Activated CD4-positive, CD25-positive, alpha-beta regulatory T cell (primary cell): ENCODE results near the gene MYO19.
"Not testable (repeated sequence)": the region's sequence is repeated elsewhere in the genome, so short reads cannot be mapped to it uniquely, and the experiment has no call there.

Source experiments
- DNase-seq, 4 experiments: peaks; one replicate each; lab custom pipeline; 2025; lab: John Stamatoyannopoulos, UW

Gene MYO19

DNA sequence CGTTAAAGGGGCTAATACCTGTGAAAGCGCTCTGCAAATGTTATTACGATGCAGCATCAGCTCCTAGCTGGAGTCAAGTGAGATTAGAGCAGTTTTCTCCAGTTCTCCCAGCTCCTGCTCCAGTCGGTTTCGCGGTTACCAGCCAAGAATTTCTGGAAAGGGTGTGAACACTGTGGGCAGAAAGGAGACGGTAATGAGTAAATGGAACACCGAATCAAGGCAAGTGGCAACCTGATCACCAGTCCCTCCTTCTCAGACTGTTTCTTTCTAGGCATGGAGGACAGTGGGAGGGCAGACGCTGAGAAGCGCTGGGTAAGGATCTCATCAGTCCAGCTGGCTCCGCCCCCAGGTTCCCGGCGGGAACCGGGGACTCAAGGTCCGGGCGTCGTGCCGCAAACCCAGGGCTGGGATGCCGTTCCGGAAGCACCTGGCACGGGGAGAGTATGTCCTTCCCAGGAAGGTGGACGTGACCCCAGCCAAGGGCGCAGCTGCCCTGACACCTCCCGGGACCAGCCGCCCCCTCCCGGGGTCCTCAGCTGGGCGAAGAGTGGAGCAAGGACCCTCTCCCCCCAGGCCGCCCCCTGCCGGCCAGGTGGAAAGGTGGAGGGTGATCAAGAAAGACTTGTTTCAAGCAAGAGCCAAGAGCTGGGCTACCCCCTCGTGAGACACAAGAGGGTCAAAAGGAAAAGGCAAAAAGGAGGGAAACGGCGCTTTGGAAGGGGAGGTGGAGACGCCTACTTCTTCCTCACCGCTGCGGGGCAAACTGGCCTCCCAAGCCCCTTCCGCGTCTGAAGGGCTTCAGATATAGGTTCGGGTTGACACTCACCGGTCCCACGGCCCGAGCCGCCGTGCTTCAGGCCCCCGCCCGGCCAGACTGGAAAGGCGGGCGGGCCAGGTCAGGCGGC is 481 bp downstream of the MYO19 start:
- DNase-seq, result peak; percentile 26 to 59 (median 33)

DNA sequence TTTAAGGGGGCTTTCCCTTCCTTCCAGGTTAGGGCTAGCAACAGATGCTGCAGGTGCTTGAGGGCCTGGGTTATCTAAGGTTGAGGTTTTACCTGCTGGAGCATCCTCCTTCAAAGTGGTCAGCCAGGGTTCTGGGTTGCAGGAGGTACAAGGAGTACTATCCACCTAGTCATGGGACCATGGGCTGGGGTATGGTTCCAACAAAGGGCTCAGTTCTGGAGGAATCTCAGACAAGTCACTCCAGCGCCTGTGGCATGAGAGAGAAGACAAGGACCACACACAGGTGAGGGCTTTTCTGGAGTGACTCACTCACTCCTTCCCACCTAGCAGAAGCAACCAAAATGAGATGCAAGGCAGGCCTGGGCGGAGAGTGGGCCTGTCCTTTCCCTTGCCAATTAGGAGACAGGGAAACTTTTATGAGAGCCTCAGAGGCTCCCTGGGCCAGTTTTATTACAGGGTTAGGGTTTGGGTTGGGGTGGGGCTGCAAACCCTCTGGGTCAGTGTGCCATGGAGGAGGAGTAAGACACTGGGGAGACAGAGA is 2.2 kb downstream of the MYO19 start:
- DNase-seq, result no peak

GRCh38 chr17:36529121-36529520 is 5.5 kb downstream of the MYO19 start:
- no peak for DNase-seq

DNA sequence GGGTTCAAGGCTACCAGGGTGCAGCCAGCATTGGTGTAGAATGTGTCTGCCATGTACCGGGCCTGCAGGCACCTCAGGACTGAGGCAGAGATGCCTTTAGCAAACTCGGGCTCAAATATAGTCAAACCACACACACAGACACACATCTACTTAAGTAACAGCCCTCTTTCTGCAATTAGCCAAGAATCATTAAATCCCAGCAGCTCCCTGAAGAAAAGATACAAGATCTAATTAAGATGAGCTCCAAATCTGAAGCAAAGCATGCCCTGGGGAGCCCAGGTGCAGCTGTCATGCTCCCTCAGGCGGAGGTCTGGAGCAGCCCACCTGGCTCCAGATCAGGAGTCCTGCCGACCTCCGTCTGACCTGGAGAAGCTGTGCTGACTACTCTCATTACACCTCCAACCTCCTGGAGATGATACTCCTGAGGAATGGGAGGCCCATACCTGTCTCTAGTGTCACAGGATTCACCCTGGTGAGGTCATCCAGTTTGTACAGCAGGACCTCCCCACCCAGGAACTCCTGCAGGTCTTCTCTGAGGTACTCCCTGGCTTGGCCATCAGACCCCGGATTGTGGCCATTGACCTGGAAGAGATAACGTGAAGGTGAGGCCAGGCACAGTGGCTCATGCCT is 6.9 kb downstream of the MYO19 start:
- DNase-seq, result no peak

- DNase-seq, result no peak
Observed at GRCh38 chr17:36525888-36526287, 8.8 kb downstream of the MYO19 start.

- no peak for DNase-seq
Observed at GRCh38 chr17:36525113-36525512, 9.6 kb downstream of the MYO19 start.

DNA sequence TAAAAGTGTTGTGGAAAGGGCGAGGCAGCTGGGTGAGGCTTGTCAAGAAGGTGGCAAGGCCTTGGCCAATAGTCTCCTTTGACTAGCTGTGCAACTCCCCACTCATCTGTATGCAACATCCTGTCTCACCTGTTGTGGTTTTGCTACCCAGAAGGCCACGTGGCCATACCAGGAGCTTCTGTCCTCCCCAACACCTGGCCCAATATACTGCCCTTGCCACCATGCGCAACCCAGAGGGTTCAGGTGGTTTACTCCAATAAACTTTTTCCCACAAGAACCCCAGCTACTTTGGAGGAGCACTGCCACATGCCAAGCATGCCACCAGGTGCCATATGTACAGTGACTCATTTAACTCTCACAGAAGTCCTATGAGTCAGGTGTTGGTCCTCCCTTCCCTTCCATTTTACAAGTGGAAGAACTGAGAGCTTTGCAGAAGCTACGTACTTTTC is 10.2 kb downstream of the MYO19 start:
- no peak for DNase-seq

DNA sequence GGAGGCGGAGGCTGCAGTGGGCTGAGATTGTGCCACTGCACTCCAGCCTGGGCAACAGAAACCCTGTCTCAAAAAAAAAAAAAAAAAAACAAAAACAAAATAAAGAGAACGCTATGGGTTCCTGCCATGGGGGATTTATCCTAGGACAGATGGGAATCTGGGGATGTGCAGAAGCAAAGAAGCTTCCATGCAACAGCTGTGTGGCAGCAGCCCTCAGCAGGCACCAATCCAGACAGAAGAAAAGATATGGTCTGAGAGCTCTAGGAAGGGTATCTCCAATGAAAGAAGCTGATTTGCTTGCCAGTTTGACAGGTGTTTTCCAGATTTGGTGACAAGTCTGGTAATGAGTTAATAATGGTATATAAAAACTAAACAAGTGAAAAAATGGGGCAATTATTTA is 11.6 kb downstream of the MYO19 start:
- no peak for DNase-seq

GRCh38 chr17:36515837-36516236 is 18.8 kb downstream of the MYO19 start:
- DNase-seq, result no peak

DNA sequence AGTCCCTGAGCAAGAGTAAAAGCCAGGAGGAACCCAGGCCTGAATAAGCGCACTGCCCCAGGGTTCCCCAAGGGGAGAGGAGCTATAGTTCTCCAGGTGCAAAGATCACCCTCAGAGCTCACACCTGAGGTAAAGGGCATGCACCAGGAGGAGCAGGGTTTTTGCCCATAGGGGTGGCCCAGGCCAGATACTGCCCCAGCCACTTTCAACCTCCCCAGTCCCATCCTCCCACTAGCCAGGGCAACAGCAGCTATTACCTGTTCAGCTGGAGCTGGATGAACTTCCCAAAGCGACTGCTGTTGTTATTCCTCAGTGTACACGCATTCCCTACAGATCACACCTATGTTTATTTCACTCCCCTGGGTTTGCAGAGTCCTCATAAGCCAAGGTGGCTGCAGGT is 19.8 kb downstream of the MYO19 start:
- DNase-seq, result no peak

- DNase-seq, result no peak
Observed at GRCh38 chr17:36512641-36513040, 22.0 kb downstream of the MYO19 start.

DNA sequence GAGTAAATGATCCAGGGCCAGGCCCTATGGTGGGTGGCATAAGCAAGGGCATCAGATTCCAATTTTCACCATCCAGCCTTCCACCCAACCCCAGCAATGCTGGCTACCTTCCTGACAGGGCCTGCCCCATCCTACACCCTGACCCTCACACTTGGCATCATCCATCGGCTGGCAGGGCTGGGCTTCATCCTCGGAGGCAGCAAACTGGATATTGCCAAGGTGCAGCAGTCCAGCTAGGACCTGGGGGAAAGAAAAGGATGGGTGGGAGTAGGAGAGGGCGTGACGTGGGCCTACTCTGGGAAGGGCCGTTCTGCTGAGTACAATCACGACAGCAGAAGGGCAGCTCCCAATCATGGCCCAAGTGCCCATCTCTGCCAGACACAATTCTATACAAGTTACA is 23.5 kb downstream of the MYO19 start:
- no peak for DNase-seq

GRCh38 chr17:36510636-36511035 is 24.0 kb downstream of the MYO19 start:
- no peak for DNase-seq

DNA sequence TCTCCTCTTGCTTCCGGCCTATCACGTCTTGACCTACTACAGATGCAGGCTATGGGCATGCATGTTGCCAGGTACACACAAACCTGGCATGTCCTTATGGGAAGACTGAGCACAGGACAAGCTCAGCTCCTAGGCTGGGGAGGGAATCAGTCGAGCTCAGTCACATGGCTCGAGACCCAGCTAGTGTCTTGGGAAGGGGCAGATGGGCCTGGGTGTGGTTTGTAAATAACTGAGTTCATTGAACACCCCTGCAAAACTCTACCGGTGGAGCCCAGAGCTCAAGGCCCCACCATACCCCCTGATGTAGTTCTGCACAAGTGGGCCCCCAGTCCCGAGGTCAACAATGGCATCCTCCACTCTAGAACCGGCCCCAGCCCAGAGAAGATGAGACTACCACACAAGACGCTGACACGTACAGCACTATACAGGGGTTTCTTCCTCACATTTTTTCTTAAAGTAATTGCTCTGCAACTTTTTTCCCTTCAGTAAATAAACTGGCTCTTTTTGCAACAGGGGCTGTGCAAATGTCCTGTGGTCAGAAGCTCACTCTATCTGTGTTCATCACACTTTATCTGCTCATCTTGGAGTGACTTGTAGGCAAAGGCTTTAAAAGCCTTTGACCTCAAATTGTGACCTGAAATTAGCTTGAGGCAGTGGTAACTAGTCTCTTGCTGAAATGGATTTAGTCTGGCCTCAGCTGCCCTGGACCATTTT is 25.2 kb downstream of the MYO19 start:
- no peak for DNase-seq

- not testable (repeated sequence) for DNase-seq
Observed at GRCh38 chr17:36508439-36508838, 26.2 kb downstream of the MYO19 start.

GRCh38 chr17:36507266-36507665 is 27.4 kb downstream of the MYO19 start:
- no peak for DNase-seq

DNA sequence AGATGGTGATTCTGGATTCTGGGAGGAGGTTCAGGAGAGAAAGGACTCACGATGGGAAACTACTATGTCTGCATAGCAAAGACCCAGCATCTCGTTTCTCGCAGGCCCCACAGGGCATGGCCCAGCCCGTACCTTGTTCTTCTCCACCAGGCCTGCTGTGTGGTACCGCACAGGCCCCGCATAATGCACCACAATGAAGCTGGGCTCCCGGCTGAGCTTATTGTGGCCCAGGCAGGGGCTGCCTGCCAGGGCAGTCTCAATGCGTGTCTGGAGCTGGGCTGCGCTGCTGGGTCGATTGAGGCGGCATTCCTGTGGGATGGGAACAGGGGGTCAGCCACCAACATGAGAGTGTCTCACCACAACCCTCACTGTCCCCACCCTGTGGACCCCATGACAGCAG is 27.8 kb downstream of the MYO19 start:
- DNase-seq, result no peak

GRCh38 chr17:36506249-36506826 is 28.3 kb downstream of the MYO19 start:
- DNase-seq, result no peak

- no peak for DNase-seq
Observed at GRCh38 chr17:36505171-36505570, 29.5 kb downstream of the MYO19 start.

GRCh38 chr17:36504156-36504545 is 30.5 kb downstream of the MYO19 start:
- DNase-seq, result no peak

- no peak for DNase-seq
Observed at GRCh38 chr17:36503456-36504155, 31.1 kb downstream of the MYO19 start.

GRCh38 chr17:36501963-36502362 is 32.7 kb downstream of the MYO19 start:
- no peak for DNase-seq
